PC-9 (cell line): ENCODE data around the gene RAB5B.

Experiments
- CTCF ChIP-seq: fragments of 200-600 bp; sonication (generic); conservative IDR thresholded peaks from 2 replicates; pipeline ENCODE4 v1.6.1; 2017; ENCODE audit warnings: mixed run types, antibody characterized with exemption, mild to moderate bottlenecking, moderate library complexity
- EZH2 ChIP-seq: fragments of 200-600 bp; sonication (generic); IDR thresholded peaks from 2 replicates; pipeline ENCODE4 v1.8.0; 2017; ENCODE audit warnings: antibody characterized with exemption, low read depth

GRCh38 chr12:55931317-55931779 lies 42.5 kb upstream of the RAB5B start:
- TF ChIP-seq EZH2 = no peak
- TF ChIP-seq CTCF = no peak
